ENCODE data around the gene NSUN4. TPM values are rescaled to one million over a fixed set of nuclear protein-coding genes. Genes with fewer than 3 reads are reported as not detected.

The NSUN4 gene
- total RNA-seq, 1 experiment from 2014 or later: 20.4 TPM

GRCh38 chr1:46342677-46343350 lies 2.2 kb downstream of the NSUN4 start:
- Mint-ChIP-seq H3K27me3 (ENCODE audit: low read depth) (no peaks in the 10 kb centered on the region), H3K4me3 (no peak overlapping the region; a peak in 1 of 5 replicates), H3K9me3 (peaks cover 0 to 3% of the 10 kb centered on the region in 2 experiments; a peak in 2 of 5 replicates), H3K27ac (peak overlapping the region in 2 of 3 experiments; percentile 33 to 100; a peak in 3 of 7 replicates), H3K4me1 (peaks cover 20 to 23% of the 10 kb centered on the region in 2 experiments), H3K36me3 (ENCODE audit: insufficient read depth in 1 of 3, low read depth in 3 of 3) (peaks cover 18 to 57% (median 48%) of the 10 kb centered on the region in 3 experiments; a peak in 6 of 7 replicates)
- H2BK5ac ChIP-seq (ENCODE audit: insufficient read length, low read length): no peak overlapping the region
- peaks cover 5% of the 10 kb centered on the region for H3K23me2 ChIP-seq (ENCODE audit: insufficient read length, low read depth, low read length, poor library complexity, severe bottlenecking)
- H3K79me1 ChIP-seq (ENCODE audit: insufficient read depth, low read depth, low read length, poor library complexity, severe bottlenecking): no peaks in the 10 kb centered on the region
- no peak overlapping the region for H3K56ac ChIP-seq (ENCODE audit: insufficient read length, low read depth, low read length)
- H3K79me2 ChIP-seq (ENCODE audit: insufficient read depth, low read length): no peaks in the 10 kb centered on the region
- no peak overlapping the region for H3K4ac ChIP-seq (ENCODE audit: low read depth, low read length)
- H2AK5ac ChIP-seq (ENCODE audit: insufficient read length, low read length): no peak overlapping the region
- H3K9ac ChIP-seq (ENCODE audit: extremely low read depth, insufficient read length, low read length): no peak overlapping the region
- H3K14ac ChIP-seq (ENCODE audit: insufficient read depth, low read length): no peak overlapping the region
- no peak overlapping the region for H3T11ph ChIP-seq (ENCODE audit: low read length)
- no peak overlapping the region for H2AFZ ChIP-seq (ENCODE audit: low read length)
- no peak for DNase-seq
- H3K4me1 ChIP-seq (ENCODE audit: insufficient read depth, low read length): no peaks in the 10 kb centered on the region; the same call in 1 of the 2 replicates
- no peak overlapping the region for H3K4me2 ChIP-seq (ENCODE audit: insufficient read depth, insufficient read length, low read length)
- H3K27ac ChIP-seq (ENCODE audit: insufficient read length, low read depth, low read length): no peak overlapping the region
- H2BK20ac ChIP-seq (ENCODE audit: low read depth, low read length, poor library complexity, severe bottlenecking): no peak overlapping the region
- no peak for TF ChIP-seq CTCF (conservative IDR thresholded peaks at IDR 0.05)
- no peak overlapping the region for H2BK15ac ChIP-seq (ENCODE audit: low read depth, low read length)
- no peak overlapping the region for H2BK120ac ChIP-seq (ENCODE audit: low read depth, low read length, poor library complexity, severe bottlenecking)
- no peaks in the 10 kb centered on the region for H3K9me3 ChIP-seq (ENCODE audit: control insufficient read depth, low read depth, low read length)
- no peaks in the 10 kb centered on the region for H4K20me1 ChIP-seq (ENCODE audit: control insufficient read depth, insufficient read depth, insufficient read length)
- no peak overlapping the region for H2BK12ac ChIP-seq (ENCODE audit: insufficient read length, low read depth, low read length)
- no peak overlapping the region for H4K8ac ChIP-seq (replicated peaks; ENCODE audit: insufficient read length, low read depth, low read length)
- no peak overlapping the region for H4K91ac ChIP-seq (ENCODE audit: insufficient read length, low read depth, low read length)
- WGBS (ENCODE audit: extremely low coverage, insufficient read length, low lambda C conversion rate): no CpG with 5 or more reads among the region's 8 CpGs
- no peak overlapping the region for H3K18ac ChIP-seq (ENCODE audit: insufficient read length, low read depth, low read length)
- H3K27me3 ChIP-seq (ENCODE audit: insufficient read depth, low read length): no peaks in the 10 kb centered on the region
- H4K5ac ChIP-seq (ENCODE audit: insufficient read length, low read depth, low read length): no peak overlapping the region
- H3K23ac ChIP-seq (ENCODE audit: insufficient read length, low read depth, low read length): no peak overlapping the region
